HG02852 (cell line): Measurements from ENCODE around the gene SENP3.

Experiments used
- ATAC-seq: cut with Tn5 transposase; IDR thresholded peaks from one replicate; pipeline ENCODE4 v1.9.1; 2021; ENCODE audit warnings: mild to moderate bottlenecking, moderate library complexity; ENCODE audit not compliant: unreplicated experiment

The SENP3 gene

GRCh38 chr17:7561589-7562207 lies at the start of gene SENP3:
SENP3 (plus strand) TSS chr17:7561919; CDS start chr17:7563077, 1,158 bp downstream.
- peak; percentile 55 for ATAC-seq

GRCh38 chr17:7512105-7512504 lies 49.6 kb upstream of the SENP3 start:
- ATAC-seq, result no peak

GRCh38 chr17:7512824-7513540 lies 48.7 kb upstream of the SENP3 start:
- ATAC-seq, result no peak

- ATAC-seq, result no peak
Observed at GRCh38 chr17:7513850-7514419, 47.8 kb upstream of the SENP3 start.

- ATAC-seq, result no peak
Observed at GRCh38 chr17:7515911-7516610, 45.7 kb upstream of the SENP3 start.

- no peak for ATAC-seq
Observed at GRCh38 chr17:7523033-7523432, 38.7 kb upstream of the SENP3 start.

- ATAC-seq, result no peak
Observed at GRCh38 chr17:7528842-7529241, 32.9 kb upstream of the SENP3 start.

- no peak for ATAC-seq
Observed at GRCh38 chr17:7530023-7530900, 31.5 kb upstream of the SENP3 start.

- ATAC-seq, result no peak
Observed at GRCh38 chr17:7538050-7538449, 23.7 kb upstream of the SENP3 start.

GRCh38 chr17:7538891-7539545 lies 22.7 kb upstream of the SENP3 start:
- no peak for ATAC-seq

- no peak for ATAC-seq
Observed at GRCh38 chr17:7541074-7541621, 20.6 kb upstream of the SENP3 start.

- no peak for ATAC-seq
Observed at GRCh38 chr17:7544911-7545310, 16.8 kb upstream of the SENP3 start.

- peak; percentile 45 for ATAC-seq
Observed at GRCh38 chr17:7548585-7549400, 12.9 kb upstream of the SENP3 start, which contains the start of gene TNFSF12. TNFSF12 (plus strand) TSS chr17:7549058; CDS start chr17:7549154, 96 bp downstream.

GRCh38 chr17:7549401-7550055 lies 12.2 kb upstream of the SENP3 start:
- ATAC-seq, result no peak

GRCh38 chr17:7550344-7550743 lies 11.4 kb upstream of the SENP3 start:
- ATAC-seq, result no peak

- ATAC-seq, result no peak
Observed at GRCh38 chr17:7551396-7551795, 10.3 kb upstream of the SENP3 start.

GRCh38 chr17:7552621-7553051 lies 9.1 kb upstream of the SENP3 start:
- ATAC-seq, result no peak

- no peak for ATAC-seq
Observed at GRCh38 chr17:7553356-7553755, 8.4 kb upstream of the SENP3 start.
